Breast epithelium (tissue), 4 donors: ENCODE measurements around the gene KRTCAP3. TPM values are rescaled to one million over a fixed set of nuclear protein-coding genes. Genes with fewer than 3 reads are reported as not detected.

Source experiments
- DNase-seq, 2 donors: peaks; one replicate each; pipeline ENCODE4 v3.0.0-alpha.2; 2019; ENCODE audit warnings: low spot score in 2 of 2
- H3K27ac ChIP-seq, 2 donors: fragments of 200-600 bp; sonication (generic) in 1 of 2; one replicate each; pipeline ENCODE4 v1.5.1; 2016 to 2019; ENCODE audit warnings: mild to moderate bottlenecking in 1 of 2
- H3K27me3 ChIP-seq, 2 donors: fragments of 200-600 bp; sonication (generic) in 1 of 2; one replicate each; pipeline versions ENCODE4 v1.5.1 to v1.6.0; 2017 to 2019; ENCODE audit warnings: control low read depth in 1 of 2, mild to moderate bottlenecking in 1 of 2
- H3K36me3 ChIP-seq: fragments of 200-600 bp; one replicate; pipeline ENCODE4 v1.5.1; 2019
- H3K4me1 ChIP-seq, 2 donors: fragments of 200-600 bp; sonication (generic); one replicate each; pipeline ENCODE4 v1.5.1; 2016 to 2019; ENCODE audit warnings: control low read depth in 1 of 2
- H3K4me3 ChIP-seq, 3 donors: fragments of 200-600 bp; sonication (generic); 1 replicate in 2 of 3; 2 replicates in 1 of 3; pipeline ENCODE4 v1.5.1; 2016 to 2019; ENCODE audit warnings: mild to moderate bottlenecking in 3 of 3, moderate library complexity in 2 of 3
- H3K9me3 ChIP-seq, 2 donors: fragments of 200-600 bp; sonication (generic) in 1 of 2; one replicate each; pipeline ENCODE4 v1.5.1; 2016 to 2019; ENCODE audit warnings: control low read depth in 1 of 2
- POLR2A ChIP-seq: fragments of 450-650 bp; IDR thresholded peaks from one replicate; pipeline ENCODE4 v1.6.1; 2016; ENCODE audit warnings: antibody characterized with exemption, mild to moderate bottlenecking, moderate library complexity
- POLR2AphosphoS5 ChIP-seq, 3 donors: sonication (generic); formaldehyde crosslinking; IDR thresholded peaks; one replicate each; pipeline ENCODE4 v1.6.1; 2017; ENCODE audit warnings: antibody characterized with exemption in 3 of 3
- intact Hi-C: fragments of 100-400 bp; cut with DNase I; formaldehyde crosslinking; loops from one replicate; pipeline ENCODE4 v1.15.1; 2023; ENCODE audit warnings: low total_unique reads
- total RNA-seq, 3 donors: library from RNA; depleted of rRNA; stranded (reverse); fragments of >200 nt; gene quantifications; one replicate each; pipeline ENCODE4 v1.1.0, GENCODE V29; 2016
- TF ChIP-seq, protein P1 (sequence below), 3 donors: fragments of 450-650 bp; IDR thresholded peaks; one replicate each; pipeline ENCODE4 v1.5.1; 2016 to 2017; ENCODE audit warnings: antibody characterized with exemption in 3 of 3, mild to moderate bottlenecking in 3 of 3, moderate library complexity in 3 of 3

Gene KRTCAP3
- total RNA-seq, 3 donors from 2014 or later: 3.8 to 31.2 (median 14.7) TPM

DNA sequence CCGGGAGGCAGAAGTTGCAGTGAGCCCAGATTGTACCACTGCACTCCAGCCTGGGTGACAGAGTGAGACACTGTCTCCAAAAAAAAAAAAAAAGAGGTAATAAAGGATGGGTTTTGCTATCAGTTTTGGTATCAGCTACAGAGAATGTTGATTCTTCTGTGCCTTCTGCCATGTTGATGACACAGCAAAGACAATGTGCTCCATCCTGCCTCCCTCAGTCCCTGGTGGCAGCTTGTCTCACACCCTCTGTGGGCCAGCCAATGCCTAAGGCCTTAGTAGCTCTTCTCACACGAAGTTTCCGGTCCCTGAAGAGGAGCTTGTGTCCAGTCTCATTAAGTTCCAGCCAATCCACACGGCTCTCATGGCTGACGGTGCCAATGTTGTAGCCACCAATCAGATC, 29.8 kb downstream of the KRTCAP3 start:
- intact Hi-C loops: no loop called here
- no peak overlapping the region for H3K4me3 ChIP-seq
- H3K4me1 ChIP-seq: no peaks in the 10 kb centered on the region
- no peaks in the 10 kb centered on the region for H3K36me3 ChIP-seq
- no peak overlapping the region for H3K27ac ChIP-seq
- TF ChIP-seq POLR2AphosphoS5 (IDR thresholded peaks at IDR 0.05) (no peak), POLR2A (no peak)
- TF ChIP-seq, protein P1, sequence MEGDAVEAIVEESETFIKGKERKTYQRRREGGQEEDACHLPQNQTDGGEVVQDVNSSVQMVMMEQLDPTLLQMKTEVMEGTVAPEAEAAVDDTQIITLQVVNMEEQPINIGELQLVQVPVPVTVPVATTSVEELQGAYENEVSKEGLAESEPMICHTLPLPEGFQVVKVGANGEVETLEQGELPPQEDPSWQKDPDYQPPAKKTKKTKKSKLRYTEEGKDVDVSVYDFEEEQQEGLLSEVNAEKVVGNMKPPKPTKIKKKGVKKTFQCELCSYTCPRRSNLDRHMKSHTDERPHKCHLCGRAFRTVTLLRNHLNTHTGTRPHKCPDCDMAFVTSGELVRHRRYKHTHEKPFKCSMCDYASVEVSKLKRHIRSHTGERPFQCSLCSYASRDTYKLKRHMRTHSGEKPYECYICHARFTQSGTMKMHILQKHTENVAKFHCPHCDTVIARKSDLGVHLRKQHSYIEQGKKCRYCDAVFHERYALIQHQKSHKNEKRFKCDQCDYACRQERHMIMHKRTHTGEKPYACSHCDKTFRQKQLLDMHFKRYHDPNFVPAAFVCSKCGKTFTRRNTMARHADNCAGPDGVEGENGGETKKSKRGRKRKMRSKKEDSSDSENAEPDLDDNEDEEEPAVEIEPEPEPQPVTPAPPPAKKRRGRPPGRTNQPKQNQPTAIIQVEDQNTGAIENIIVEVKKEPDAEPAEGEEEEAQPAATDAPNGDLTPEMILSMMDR (IDR thresholded peaks at IDR 0.05): no peak
- H3K9me3 ChIP-seq: no peaks in the 10 kb centered on the region
- no peak for DNase-seq
- no peaks in the 10 kb centered on the region for H3K27me3 ChIP-seq

DNA sequence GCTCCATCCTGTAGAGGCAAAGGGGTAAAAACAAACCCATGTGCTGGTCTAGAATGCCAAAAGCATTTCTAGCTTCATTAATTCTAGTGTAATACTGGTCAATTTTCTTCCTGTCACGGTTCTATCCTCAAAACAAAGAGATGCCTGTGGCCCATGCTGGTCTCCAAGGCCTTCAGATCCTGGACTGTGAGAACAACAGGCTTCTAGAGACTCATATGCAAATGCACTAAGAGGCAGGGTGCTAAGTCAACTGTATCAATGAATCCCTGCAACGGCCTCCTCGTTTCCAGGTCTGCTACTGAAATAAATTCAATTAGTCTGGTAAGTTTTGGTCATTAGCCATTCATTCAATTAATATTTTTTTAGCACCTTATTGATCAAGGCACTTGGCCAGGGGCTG, 43.3 kb downstream of the KRTCAP3 start:
- intact Hi-C loops: no loop called here
- Histone ChIP-seq H3K27ac (no peak overlapping the region), H3K36me3 (no peaks in the 10 kb centered on the region), H3K9me3 (no peaks in the 10 kb centered on the region), H3K4me3 (no peak overlapping the region), H3K27me3 (no peaks in the 10 kb centered on the region), H3K4me1 (no peaks in the 10 kb centered on the region)
- no peak for DNase-seq
- TF ChIP-seq POLR2A (no peak), POLR2AphosphoS5 (IDR thresholded peaks at IDR 0.05) (no peak)
- TF ChIP-seq, protein P1 (IDR thresholded peaks at IDR 0.05): no peak

DNA sequence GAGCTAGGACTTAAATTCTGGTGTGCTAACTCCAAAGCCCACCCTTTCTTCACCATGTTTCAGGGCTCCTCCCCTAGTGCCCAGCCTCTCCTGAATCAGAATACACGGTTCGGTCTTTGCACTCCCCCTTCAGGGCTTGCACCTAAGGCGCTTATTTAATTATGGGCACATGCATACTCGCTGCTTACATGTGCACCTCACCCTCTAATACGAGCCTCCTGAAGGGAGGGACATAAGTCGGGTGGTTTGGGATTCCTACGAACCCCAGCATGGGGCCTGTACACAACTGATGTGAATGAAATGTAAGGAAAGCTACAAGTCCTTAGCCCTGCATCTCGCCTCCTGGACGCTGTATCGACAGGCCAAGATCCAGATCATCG, 46.9 kb downstream of the KRTCAP3 start:
- Histone ChIP-seq H3K4me3 (peak overlapping the region; percentile 51 to 72 (median 68)), H3K9me3 (no peaks in the 10 kb centered on the region), H3K4me1 (no peaks in the 10 kb centered on the region), H3K27ac (peak overlapping the region; percentile 84 to 88), H3K27me3 (no peaks in the 10 kb centered on the region), H3K36me3 (no peaks in the 10 kb centered on the region)
- DNase-seq: no peak
- TF ChIP-seq POLR2AphosphoS5 (IDR thresholded peaks at IDR 0.05) (no peak), POLR2A (no peak)
- TF ChIP-seq, protein P1 (IDR thresholded peaks at IDR 0.05): no peak
- intact Hi-C loops: no loop called here

- no peaks in the 10 kb centered on the region for H3K36me3 ChIP-seq
- H3K4me1 ChIP-seq: peaks cover 0 to 1% of the 10 kb centered on the region in 2 donors
- no peaks in the 10 kb centered on the region for H3K27me3 ChIP-seq
- H3K9me3 ChIP-seq: no peaks in the 10 kb centered on the region
- TF ChIP-seq POLR2AphosphoS5 (IDR thresholded peaks at IDR 0.05) (peak; percentile 20 to 85 (median 80)), POLR2A (no peak)
- TF ChIP-seq, protein P1 (IDR thresholded peaks at IDR 0.05): no peak
- peak within 1 kb of the TSS; percentile 84 to 88 for H3K27ac ChIP-seq
- peak; percentile 99 for DNase-seq
- H3K4me3 ChIP-seq: peak within 1 kb of the TSS; percentile 51 to 72 (median 68)
- intact Hi-C loops: no loop called here
Observed at GRCh38 chr2:27489498-27490397, 47.6 kb downstream of the KRTCAP3 start, which contains the start of gene IFT172. TSS of gene IFT172 (minus strand) at chr2:27489743. CDS start at chr2:27489653, 90 bp downstream.

GRCh38 chr2:27492557-27492956, 50.4 kb downstream of the KRTCAP3 start:
- no peaks in the 10 kb centered on the region for H3K27me3 ChIP-seq
- DNase-seq: no peak
- H3K36me3 ChIP-seq: no peaks in the 10 kb centered on the region
- no peaks in the 10 kb centered on the region for H3K9me3 ChIP-seq
- intact Hi-C loops: no loop called here
- H3K4me1 ChIP-seq: peaks cover 0 to 7% of the 10 kb centered on the region in 2 donors
- no peak overlapping the region for H3K4me3 ChIP-seq
- TF ChIP-seq, protein P1 (IDR thresholded peaks at IDR 0.05): no peak
- no peak for TF ChIP-seq POLR2A
- TF ChIP-seq POLR2AphosphoS5 (IDR thresholded peaks at IDR 0.05): no peak
- H3K27ac ChIP-seq: peak overlapping the region in 1 of 2 donors; percentile 16
